Keratinocyte (primary cell): ENCODE results near the gene SOX1.

ENCODE experiments used
- EZH2 ChIP-seq: IDR thresholded peaks from one replicate; pipeline ENCODE4 v1.6.1; 2012; ENCODE audit warnings: inconsistent platforms, mild to moderate bottlenecking, low read length, moderate library complexity
- TF ChIP-seq, protein P1 (sequence below), 3 experiments: IDR thresholded peaks in 1 of 3; conservative IDR thresholded peaks in 1 of 3; optimal IDR thresholded peaks in 1 of 3; 2 replicates in 2 of 3; 3 replicates in 1 of 3; pipeline versions ENCODE3 to v1.5.1; 2011; ENCODE audit warnings: low read length in 3 of 3, mild to moderate bottlenecking in 3 of 3, moderate library complexity in 2 of 3, control low read depth in 1 of 3, inconsistent platforms in 1 of 3; ENCODE audit not compliant: insufficient read depth in 2 of 3; ENCODE audit errors: extremely low read depth in 1 of 3

DNA sequence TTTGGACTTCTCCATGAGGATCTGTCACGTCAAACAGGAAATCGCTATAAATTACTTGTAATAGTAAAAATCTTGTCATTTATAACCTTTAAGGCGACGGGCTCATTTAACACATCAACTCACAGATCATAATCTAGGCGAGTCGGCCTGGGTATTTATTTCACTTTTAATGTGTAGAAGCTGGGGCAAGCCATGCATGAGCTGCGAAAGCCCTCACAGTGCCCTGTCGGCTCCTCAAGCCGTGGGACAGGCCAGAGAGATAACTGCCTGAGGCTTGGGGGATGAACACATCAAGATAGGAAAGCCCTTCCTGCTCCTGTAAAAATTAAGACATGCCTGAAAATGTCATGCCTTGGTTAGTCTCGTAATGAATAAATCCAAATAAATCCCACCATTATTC is 30.8 kb downstream of the SOX1 start:
- TF ChIP-seq EZH2, result no peak
- TF ChIP-seq, protein P1, sequence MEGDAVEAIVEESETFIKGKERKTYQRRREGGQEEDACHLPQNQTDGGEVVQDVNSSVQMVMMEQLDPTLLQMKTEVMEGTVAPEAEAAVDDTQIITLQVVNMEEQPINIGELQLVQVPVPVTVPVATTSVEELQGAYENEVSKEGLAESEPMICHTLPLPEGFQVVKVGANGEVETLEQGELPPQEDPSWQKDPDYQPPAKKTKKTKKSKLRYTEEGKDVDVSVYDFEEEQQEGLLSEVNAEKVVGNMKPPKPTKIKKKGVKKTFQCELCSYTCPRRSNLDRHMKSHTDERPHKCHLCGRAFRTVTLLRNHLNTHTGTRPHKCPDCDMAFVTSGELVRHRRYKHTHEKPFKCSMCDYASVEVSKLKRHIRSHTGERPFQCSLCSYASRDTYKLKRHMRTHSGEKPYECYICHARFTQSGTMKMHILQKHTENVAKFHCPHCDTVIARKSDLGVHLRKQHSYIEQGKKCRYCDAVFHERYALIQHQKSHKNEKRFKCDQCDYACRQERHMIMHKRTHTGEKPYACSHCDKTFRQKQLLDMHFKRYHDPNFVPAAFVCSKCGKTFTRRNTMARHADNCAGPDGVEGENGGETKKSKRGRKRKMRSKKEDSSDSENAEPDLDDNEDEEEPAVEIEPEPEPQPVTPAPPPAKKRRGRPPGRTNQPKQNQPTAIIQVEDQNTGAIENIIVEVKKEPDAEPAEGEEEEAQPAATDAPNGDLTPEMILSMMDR (optimal IDR thresholded peaks at IDR 0.05 in 1 of 3, IDR thresholded peaks at IDR 0.05 in 1 of 3, conservative IDR thresholded peaks at IDR 0.05 in 1 of 3; ENCODE audit: extremely low read depth in 1 of 3, insufficient read depth in 2 of 3, low read length in 3 of 3), result no peak
